T-helper 2 cell treated with Interferon-gamma antibody and Interleukin-4, amounts not matched to agents 5 μg/mL and 100 μg/mL, for 36 hours (primary cell): Measurements from ENCODE around the gene CWC25.

Experiments used
- DNase-seq: peaks from one replicate; pipeline ENCODE4 v3.0.0; 2021; ENCODE audit warnings: low spot score
- H3K27ac Mint-ChIP-seq: one replicate; pipeline ENCODE4 v1.8.0; 2021; ENCODE audit warnings: mild to moderate bottlenecking, mixed read lengths
- H3K27me3 Mint-ChIP-seq: one replicate; pipeline ENCODE4 v1.8.0; 2021; ENCODE audit warnings: low read depth, mixed read lengths
- H3K36me3 Mint-ChIP-seq: one replicate; pipeline ENCODE4 v1.8.0; 2021; ENCODE audit warnings: low read depth, mixed read lengths
- H3K4me1 Mint-ChIP-seq: one replicate; pipeline ENCODE4 v1.8.0; 2021; ENCODE audit warnings: low read depth, mixed read lengths
- H3K4me3 Mint-ChIP-seq: one replicate; pipeline ENCODE4 v1.8.0; 2022; ENCODE audit warnings: mild to moderate bottlenecking, moderate library complexity, mixed read lengths
- H3K9me3 Mint-ChIP-seq: one replicate; pipeline ENCODE4 v1.8.0; 2021; ENCODE audit warnings: mixed read lengths

The CWC25 gene

GRCh38 chr17:38783227-38783626 lies 41.9 kb downstream of the CWC25 start:
- Mint-ChIP-seq H3K4me3 (no peak overlapping the region), H3K27ac (no peak overlapping the region), H3K27me3 (no peaks in the 10 kb centered on the region), H3K9me3 (no peaks in the 10 kb centered on the region), H3K36me3 (peaks cover 41% of the 10 kb centered on the region), H3K4me1 (peaks cover 3% of the 10 kb centered on the region)
- DNase-seq: no peak

- Mint-ChIP-seq H3K4me3 (no peak overlapping the region), H3K36me3 (peaks cover 42% of the 10 kb centered on the region), H3K27ac (no peak overlapping the region), H3K9me3 (no peaks in the 10 kb centered on the region), H3K27me3 (no peaks in the 10 kb centered on the region), H3K4me1 (peaks cover 2% of the 10 kb centered on the region)
- no peak for DNase-seq
Observed at GRCh38 chr17:38779965-38780752, 45.0 kb downstream of the CWC25 start.

- DNase-seq: no peak
- H3K4me1 Mint-ChIP-seq: no peaks in the 10 kb centered on the region
- H3K4me3 Mint-ChIP-seq: no peak overlapping the region
- H3K9me3 Mint-ChIP-seq: no peaks in the 10 kb centered on the region
- peaks cover 44% of the 10 kb centered on the region for H3K36me3 Mint-ChIP-seq
- H3K27ac Mint-ChIP-seq: no peak overlapping the region
- H3K27me3 Mint-ChIP-seq: no peaks in the 10 kb centered on the region
Observed at GRCh38 chr17:38777641-38778250, 47.4 kb downstream of the CWC25 start.

- no peak overlapping the region for H3K27ac Mint-ChIP-seq
Observed at GRCh38 chr17:38773258-38773657, 51.9 kb downstream of the CWC25 start.

GRCh38 chr17:38768417-38768816 lies 56.7 kb downstream of the CWC25 start:
- Mint-ChIP-seq H3K36me3 (peaks cover 60% of the 10 kb centered on the region), H3K4me3 (no peak overlapping the region), H3K27me3 (no peaks in the 10 kb centered on the region), H3K27ac (no peak overlapping the region), H3K4me1 (no peaks in the 10 kb centered on the region), H3K9me3 (no peaks in the 10 kb centered on the region)
- DNase-seq: no peak

More at GRCh38 chr17:38773258-38773657, 51.9 kb downstream of the CWC25 start:
- no peaks in the 10 kb centered on the region for H3K9me3 Mint-ChIP-seq
- H3K4me3 Mint-ChIP-seq: no peak overlapping the region
- peaks cover 35% of the 10 kb centered on the region for H3K36me3 Mint-ChIP-seq
- no peaks in the 10 kb centered on the region for H3K27me3 Mint-ChIP-seq
- no peak for DNase-seq
- no peaks in the 10 kb centered on the region for H3K4me1 Mint-ChIP-seq

- peak overlapping the region; percentile 31 for H3K27ac Mint-ChIP-seq
- no peaks in the 10 kb centered on the region for H3K9me3 Mint-ChIP-seq
- no peak for DNase-seq
- H3K4me3 Mint-ChIP-seq: no peak overlapping the region
- peaks cover 66% of the 10 kb centered on the region for H3K36me3 Mint-ChIP-seq
- no peaks in the 10 kb centered on the region for H3K27me3 Mint-ChIP-seq
- peaks cover 3% of the 10 kb centered on the region for H3K4me1 Mint-ChIP-seq
Observed at GRCh38 chr17:38766341-38766740, 58.8 kb downstream of the CWC25 start.

GRCh38 chr17:38762231-38762630 lies 62.9 kb downstream of the CWC25 start:
- peaks cover 67% of the 10 kb centered on the region for H3K36me3 Mint-ChIP-seq

GRCh38 chr17:38761612-38762011 lies 63.5 kb downstream of the CWC25 start:
- no peaks in the 10 kb centered on the region for H3K27me3 Mint-ChIP-seq
- no peaks in the 10 kb centered on the region for H3K9me3 Mint-ChIP-seq
- DNase-seq: no peak
- no peak overlapping the region for H3K4me3 Mint-ChIP-seq
- peak overlapping the region; percentile 24 for H3K27ac Mint-ChIP-seq
- H3K4me1 Mint-ChIP-seq: peaks cover 5% of the 10 kb centered on the region
- H3K36me3 Mint-ChIP-seq: peaks cover 61% of the 10 kb centered on the region

More at GRCh38 chr17:38762231-38762630, 62.9 kb downstream of the CWC25 start:
- Mint-ChIP-seq H3K27me3 (no peaks in the 10 kb centered on the region), H3K4me3 (no peak overlapping the region), H3K27ac (no peak overlapping the region), H3K4me1 (peaks cover 5% of the 10 kb centered on the region), H3K9me3 (no peaks in the 10 kb centered on the region)
- no peak for DNase-seq

- peaks cover 21% of the 10 kb centered on the region for H3K27me3 Mint-ChIP-seq
- no peak for DNase-seq
- peak overlapping the region; percentile 97 for H3K4me3 Mint-ChIP-seq
- H3K4me1 Mint-ChIP-seq: peaks cover 28% of the 10 kb centered on the region
- H3K27ac Mint-ChIP-seq: peak overlapping the region; percentile 98
- H3K9me3 Mint-ChIP-seq: no peaks in the 10 kb centered on the region
- peaks cover 28% of the 10 kb centered on the region for H3K36me3 Mint-ChIP-seq
Observed at GRCh38 chr17:38753071-38753506, 72.0 kb downstream of the CWC25 start.

- H3K4me3 Mint-ChIP-seq: peak within 1 kb of the TSS; percentile 97
- H3K36me3 Mint-ChIP-seq: peaks cover 25% of the 10 kb centered on the region
- peak; percentile 99 for DNase-seq
- peak within 1 kb of the TSS; percentile 98 for H3K27ac Mint-ChIP-seq
- peaks cover 23% of the 10 kb centered on the region for H3K27me3 Mint-ChIP-seq
- H3K4me1 Mint-ChIP-seq: peaks cover 28% of the 10 kb centered on the region
- no peaks in the 10 kb centered on the region for H3K9me3 Mint-ChIP-seq
Observed at GRCh38 chr17:38752308-38753070, 72.6 kb downstream of the CWC25 start, which contains the start of gene PSMB3. PSMB3 (plus strand) TSS chr17:38752741; CDS start chr17:38752827, 86 bp downstream.

- Mint-ChIP-seq H3K27ac (peak overlapping the region; percentile 98), H3K36me3 (peaks cover 25% of the 10 kb centered on the region), H3K4me1 (peaks cover 29% of the 10 kb centered on the region), H3K27me3 (peaks cover 24% of the 10 kb centered on the region), H3K9me3 (no peaks in the 10 kb centered on the region), H3K4me3 (peak overlapping the region; percentile 97)
- DNase-seq: peak; percentile 79
Observed at GRCh38 chr17:38751808-38752307, 73.3 kb downstream of the CWC25 start.

GRCh38 chr17:38751144-38751807 lies 73.8 kb downstream of the CWC25 start:
- no peaks in the 10 kb centered on the region for H3K9me3 Mint-ChIP-seq
- peak overlapping the region; percentile 97 for H3K4me3 Mint-ChIP-seq
- no peak for DNase-seq
- H3K27me3 Mint-ChIP-seq: peaks cover 30% of the 10 kb centered on the region
- peaks cover 22% of the 10 kb centered on the region for H3K36me3 Mint-ChIP-seq
- H3K27ac Mint-ChIP-seq: peak overlapping the region; percentile 98
- peaks cover 34% of the 10 kb centered on the region for H3K4me1 Mint-ChIP-seq
